ENCODE results near the gene CUL4A.
A peak's percentile ranks its signal among the peaks of the same experiment; 100 is the strongest.

Gene CUL4A

GRCh38 chr13:113182046-113182445 lies 27.4 kb upstream of the CUL4A start:
- no peak for DNase-seq

DNA sequence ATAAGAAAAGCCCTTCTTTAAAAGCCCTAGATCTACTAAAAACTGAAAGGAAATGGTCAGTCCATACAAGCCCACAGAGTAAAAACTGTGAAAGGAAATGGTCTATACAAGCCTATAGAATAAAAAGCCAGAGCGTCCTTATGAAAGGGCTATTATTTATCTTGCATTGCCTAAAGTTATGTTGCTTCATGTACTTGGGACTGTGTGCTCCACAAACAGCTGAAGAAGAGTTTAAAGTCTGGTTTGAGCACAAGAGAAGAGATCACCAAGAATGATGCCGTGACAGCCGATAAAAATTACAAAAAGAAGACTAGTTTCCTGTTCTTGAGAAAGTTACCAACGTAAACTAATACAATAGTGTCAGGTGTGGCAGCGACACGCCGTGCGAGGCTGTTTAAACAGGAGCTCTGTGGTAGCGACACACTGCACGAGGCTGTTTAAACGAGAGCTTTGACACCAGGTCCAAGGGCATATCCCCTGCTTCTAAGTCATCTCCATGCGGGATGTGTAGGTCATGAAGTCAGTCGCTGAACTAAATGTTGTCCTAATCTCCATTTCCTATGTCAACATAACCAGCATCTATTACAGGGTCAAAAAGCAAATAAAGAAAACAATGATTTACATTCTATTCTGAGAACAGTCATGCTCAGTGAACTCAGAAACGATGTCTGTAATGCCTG lies 25.8 kb upstream of the CUL4A start:
- no peak for DNase-seq

GRCh38 chr13:113184568-113185440 lies 24.6 kb upstream of the CUL4A start:
- DNase-seq = no peak

DNA sequence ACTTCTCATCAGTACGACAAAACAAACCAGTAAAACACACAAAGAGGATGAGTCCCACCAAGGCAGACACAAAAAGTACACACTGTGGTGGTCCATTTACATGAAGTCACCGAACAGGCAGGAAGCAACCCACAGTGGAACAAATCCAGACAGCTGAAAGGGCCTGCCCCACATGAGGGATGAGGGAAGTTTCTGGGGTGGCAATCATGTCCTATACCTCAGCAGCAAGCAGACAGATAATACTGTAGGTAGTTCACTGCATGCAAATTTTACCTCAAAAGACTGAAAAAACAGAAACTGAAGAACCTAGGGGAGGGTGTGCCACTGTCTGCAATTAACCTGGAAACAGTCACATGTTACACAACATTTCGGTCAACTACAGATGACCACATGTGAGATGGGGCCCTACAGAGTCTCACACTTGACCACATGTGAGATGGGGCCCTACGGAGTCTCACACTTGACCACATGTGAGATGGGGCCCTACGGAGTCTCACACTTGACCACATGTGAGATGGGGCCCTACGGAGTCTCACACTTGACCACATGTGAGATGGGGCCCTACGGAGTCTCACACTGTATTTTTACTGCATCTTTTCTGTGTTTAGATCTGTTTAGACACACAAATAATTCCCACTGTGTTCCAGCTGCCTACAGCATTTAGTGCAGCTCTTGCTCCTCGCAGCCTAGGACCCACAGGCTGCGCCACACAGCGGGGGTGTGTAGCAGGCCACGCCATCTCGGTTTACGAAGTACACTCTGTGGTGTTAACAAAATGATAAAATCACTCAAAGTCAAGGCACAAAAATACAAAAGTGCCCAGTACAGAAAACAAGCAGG lies 23.1 kb upstream of the CUL4A start:
- no peak for DNase-seq

DNA sequence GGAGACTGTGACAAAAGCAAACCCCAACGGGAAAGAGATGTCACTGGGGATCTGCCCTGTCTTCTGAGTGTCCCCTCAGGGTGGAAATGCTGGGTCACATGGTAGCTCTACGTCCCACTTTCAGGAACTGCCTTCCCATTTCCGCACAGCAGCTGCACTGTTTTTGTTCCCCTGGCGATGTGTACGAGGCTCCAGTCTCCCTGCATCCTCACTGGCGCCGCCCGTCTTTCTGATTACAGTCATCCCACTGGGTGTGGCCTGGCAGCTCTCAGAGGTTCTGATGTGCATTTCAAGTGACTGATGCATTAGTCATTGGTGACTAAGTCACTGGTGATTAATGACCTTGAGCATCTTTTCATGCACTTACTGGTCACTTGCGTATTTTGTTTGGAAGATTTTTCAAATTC lies 22.1 kb upstream of the CUL4A start:
- peak; percentile 77 for DNase-seq

DNA sequence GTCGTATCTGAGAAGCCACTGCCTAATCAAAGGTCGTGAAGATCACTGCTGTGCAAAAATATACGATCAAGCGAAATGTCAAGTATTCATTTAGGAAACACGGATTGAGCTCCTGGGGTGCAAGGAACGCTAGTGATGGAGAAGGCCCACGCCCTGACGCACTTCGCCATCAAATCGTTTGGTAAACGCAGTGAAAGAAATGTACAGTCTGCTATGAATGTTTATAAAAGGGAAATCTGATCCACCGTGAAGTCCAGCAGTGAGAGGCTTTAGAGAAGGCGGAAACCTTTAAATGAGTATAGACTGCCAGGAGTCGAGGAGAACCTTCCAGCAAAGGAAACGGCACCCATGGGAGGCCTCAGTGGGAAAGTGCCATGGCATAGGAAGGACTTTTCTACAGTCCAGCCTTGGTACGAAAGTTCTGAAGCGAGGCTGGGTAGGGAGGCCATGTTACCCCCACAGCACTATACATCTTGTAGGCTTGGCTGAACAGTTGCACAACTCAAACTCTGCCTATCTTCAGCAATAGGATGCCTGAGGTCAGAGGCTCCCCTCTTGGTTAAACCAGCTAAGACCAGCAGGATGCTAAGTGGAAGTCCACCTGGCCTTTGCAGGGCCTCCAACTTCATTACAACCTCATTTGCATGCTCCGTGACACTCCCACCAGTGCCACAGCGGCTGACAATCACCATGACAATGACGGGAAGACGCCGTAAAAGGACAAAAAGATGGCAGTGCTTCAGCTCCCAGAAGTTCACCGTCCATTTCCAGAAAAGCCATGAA lies 21.3 kb upstream of the CUL4A start:
- DNase-seq = no peak

DNA sequence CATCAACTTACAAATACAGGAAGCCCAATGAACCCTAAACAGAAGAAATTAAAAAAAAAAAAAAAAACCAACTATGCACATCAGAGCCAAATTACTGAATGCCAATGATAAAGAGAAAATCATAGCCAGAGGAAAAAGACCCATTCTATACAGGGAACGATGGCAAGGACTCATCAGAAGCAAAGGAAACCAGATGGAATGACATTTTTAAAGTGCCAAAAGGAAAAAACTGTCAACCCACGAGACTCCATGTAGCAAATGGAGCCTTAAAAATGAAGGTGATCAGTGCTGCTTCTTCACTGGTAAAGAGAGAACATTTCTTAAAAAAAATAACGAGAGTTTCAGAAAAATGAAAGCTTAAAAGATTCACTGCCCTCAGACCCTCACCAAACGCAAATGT lies 19.2 kb upstream of the CUL4A start:
- DNase-seq = no peak

- DNase-seq = no peak
Observed at GRCh38 chr13:113192279-113192678, 17.1 kb upstream of the CUL4A start.

DNA sequence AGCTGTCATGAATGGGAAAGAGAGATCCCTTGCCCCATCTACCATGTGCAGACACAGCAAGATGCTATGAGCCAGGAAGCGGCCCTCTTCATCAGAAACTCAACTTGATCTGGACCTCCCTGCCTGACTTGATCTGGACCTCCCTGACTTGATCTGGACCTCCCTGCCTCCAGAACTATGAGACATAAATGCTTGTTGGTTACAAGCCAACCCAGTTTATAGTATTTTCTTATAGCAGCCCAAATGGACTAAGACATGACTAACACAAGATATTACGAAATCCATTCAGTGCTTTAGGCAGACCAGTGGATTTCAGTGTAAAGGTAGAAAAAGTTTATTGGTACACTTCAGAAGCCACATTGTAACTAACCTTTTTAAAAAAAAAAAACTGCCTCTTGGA lies 16.5 kb upstream of the CUL4A start:
- no peak for DNase-seq

DNA sequence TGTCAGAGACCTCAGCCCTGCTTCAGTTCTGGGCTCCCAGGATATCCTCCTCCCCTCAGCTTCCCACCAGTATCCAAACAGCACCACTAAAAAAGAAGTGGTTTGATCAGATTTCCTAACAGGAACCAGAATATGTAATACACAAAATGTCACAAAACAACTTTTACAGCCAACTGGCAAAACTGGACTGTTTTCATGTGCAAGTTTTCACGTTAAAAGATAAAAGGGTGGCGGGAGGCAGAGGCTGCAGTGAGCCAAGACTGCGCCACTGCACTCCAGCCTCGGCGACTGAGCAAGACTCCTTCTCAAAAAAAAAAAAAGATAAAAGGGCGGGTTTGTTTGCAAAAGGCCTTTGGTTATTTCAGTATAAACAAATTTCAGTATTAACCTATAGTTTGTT lies 14.1 kb upstream of the CUL4A start:
- DNase-seq = no peak

- DNase-seq = no peak
Observed at GRCh38 chr13:113196970-113197737, 12.3 kb upstream of the CUL4A start.

GRCh38 chr13:113201815-113202214 lies 7.6 kb upstream of the CUL4A start:
- DNase-seq = no peak

- no peak for DNase-seq
Observed at GRCh38 chr13:113202912-113203311, 6.5 kb upstream of the CUL4A start.

GRCh38 chr13:113203507-113204377 lies 5.7 kb upstream of the CUL4A start:
- no peak for DNase-seq

- DNase-seq = no peak
Observed at GRCh38 chr13:113204378-113204734, 5.1 kb upstream of the CUL4A start.

GRCh38 chr13:113205428-113205931 lies 3.9 kb upstream of the CUL4A start:
- peak; percentile 29 for DNase-seq

- DNase-seq = peak; percentile 31
Observed at GRCh38 chr13:113207460-113207859, 2.0 kb upstream of the CUL4A start.

GRCh38 chr13:113207890-113208420 lies 1.5 kb upstream of the CUL4A start:
- DNase-seq = peak; percentile 60

GRCh38 chr13:113208421-113209335 lies 735 bp upstream of the CUL4A start, which contains the start of gene PCID2:
TSS of gene PCID2 (minus strand) at chr13:113208669. CDS start at chr13:113208634, 35 bp downstream.
- peak; percentile 96 for DNase-seq
